ENCODE measurements around the gene CDK4.

- TF ChIP-seq CTCF (IDR thresholded peaks at IDR 0.05) (peak in 1 of 7 experiments; percentile 4), POLR2A (IDR thresholded peaks at IDR 0.05) (no peak), POLR2AphosphoS5 (IDR thresholded peaks at IDR 0.05) (peak in 1 of 3 donors; percentile 19)
These were observed 2.5 kb upstream of the CDK4 start, which contains the start of gene MARCHF9 for GRCh38 chr12:57754411-57755193.

Measured in stomach (tissue), 4 donors.